Mesothelial cell of epicardium (in vitro differentiated cells): ENCODE measurements around the gene MAN1A2. TPM values are rescaled to one million over a fixed set of nuclear protein-coding genes. Genes with fewer than 3 reads are reported as not detected.
A peak's percentile ranks its signal among the peaks of the same experiment; 100 is the strongest.

Experiments used
- DNase-seq, 2 experiments: peaks; one replicate each; pipeline ENCODE4 v3.0.0; 2021; ENCODE audit warnings: low spot score in 2 of 2; ENCODE audit not compliant: unreplicated experiment in 2 of 2
- H3K27ac Mint-ChIP-seq: 2 replicates; pipeline ENCODE4 v1.8.0; 2021; ENCODE audit warnings: mixed read lengths
- H3K27me3 Mint-ChIP-seq: 2 replicates; pipeline ENCODE4 v1.8.0; 2021; ENCODE audit warnings: low read depth, mixed read lengths
- H3K36me3 Mint-ChIP-seq: 2 replicates; pipeline ENCODE4 v1.8.0; 2021; ENCODE audit warnings: mixed read lengths
- H3K4me1 Mint-ChIP-seq: 2 replicates; pipeline ENCODE4 v1.8.0; 2021; ENCODE audit warnings: mixed read lengths
- H3K4me3 Mint-ChIP-seq: 2 replicates; pipeline ENCODE4 v1.8.0; 2021; ENCODE audit warnings: mild to moderate bottlenecking, moderate library complexity, mixed read lengths
- H3K9me3 Mint-ChIP-seq: 2 replicates; pipeline ENCODE4 v1.8.0; 2021; ENCODE audit warnings: mixed read lengths
- CTCF ChIP-seq: fragments of 200-600 bp; sonication (generic); IDR thresholded peaks from one replicate; pipeline ENCODE4 v1.5.0; 2021; ENCODE audit warnings: antibody characterized with exemption; ENCODE audit not compliant: unreplicated experiment
- total RNA-seq: library from RNA; stranded (reverse); gene quantifications from 3 replicates; pipeline ENCODE4 v1.2.1, GENCODE V29; 2021

Gene MAN1A2
- total RNA-seq, 1 donor from 2014 or later: 55.1 TPM

- Mint-ChIP-seq H3K27me3 (peaks cover 8% of the 10 kb centered on the region), H3K4me3 (no peak overlapping the region), H3K27ac (no peak overlapping the region), H3K36me3 (no peaks in the 10 kb centered on the region), H3K9me3 (peaks cover 17% of the 10 kb centered on the region), H3K4me1 (no peaks in the 10 kb centered on the region)
- TF ChIP-seq CTCF: no peak
- peak in 1 of 2 experiments; percentile 6 for DNase-seq
These were observed 194.3 kb downstream of the MAN1A2 start for GRCh38 chr1:117561551-117561950.

GRCh38 chr1:117562581-117563491 is 195.6 kb downstream of the MAN1A2 start:
- no peak for TF ChIP-seq CTCF
- no peak overlapping the region for H3K4me3 Mint-ChIP-seq
- peaks cover 12% of the 10 kb centered on the region for H3K9me3 Mint-ChIP-seq
- no peaks in the 10 kb centered on the region for H3K36me3 Mint-ChIP-seq
- no peak overlapping the region for H3K27ac Mint-ChIP-seq
- peak in 1 of 2 experiments; percentile 32 for DNase-seq
- peaks cover 4% of the 10 kb centered on the region for H3K27me3 Mint-ChIP-seq
- no peaks in the 10 kb centered on the region for H3K4me1 Mint-ChIP-seq

- H3K4me1 Mint-ChIP-seq: no peaks in the 10 kb centered on the region
- peaks cover 9% of the 10 kb centered on the region for H3K9me3 Mint-ChIP-seq
- no peak overlapping the region for H3K27ac Mint-ChIP-seq
- no peak overlapping the region for H3K4me3 Mint-ChIP-seq
- peaks cover 4% of the 10 kb centered on the region for H3K27me3 Mint-ChIP-seq
- no peaks in the 10 kb centered on the region for H3K36me3 Mint-ChIP-seq
- no peak for DNase-seq
- no peak for TF ChIP-seq CTCF
These were observed 196.2 kb downstream of the MAN1A2 start for GRCh38 chr1:117563492-117563875.

GRCh38 chr1:117564227-117565075 is 197.2 kb downstream of the MAN1A2 start:
- TF ChIP-seq CTCF: no peak
- Mint-ChIP-seq H3K36me3 (no peaks in the 10 kb centered on the region), H3K27ac (no peak overlapping the region), H3K4me1 (no peaks in the 10 kb centered on the region), H3K9me3 (peaks cover 4% of the 10 kb centered on the region), H3K27me3 (peaks cover 4% of the 10 kb centered on the region), H3K4me3 (no peak overlapping the region)
- DNase-seq: peak in 1 of 2 experiments; percentile 11

GRCh38 chr1:117565076-117565556 is 197.9 kb downstream of the MAN1A2 start:
- Mint-ChIP-seq H3K36me3 (no peaks in the 10 kb centered on the region), H3K27ac (no peak overlapping the region), H3K4me1 (peaks cover 3% of the 10 kb centered on the region), H3K27me3 (peaks cover 4% of the 10 kb centered on the region), H3K4me3 (no peak overlapping the region), H3K9me3 (no peaks in the 10 kb centered on the region)
- DNase-seq: no peak
- TF ChIP-seq CTCF: no peak
